ENCODE results near the gene MTCH1. TPM values are rescaled to one million over a fixed set of nuclear protein-coding genes. Genes with fewer than 3 reads are reported as not detected.
A peak's percentile ranks its signal among the peaks of the same experiment; 100 is the strongest.

Gene MTCH1
- total and polyA plus RNA-seq, 8 donors, result 66.8 to 146 (median 87.2) TPM

GRCh38 chr6:36958775-36959554 is 27.0 kb downstream of the MTCH1 start:
- no peak for ATAC-seq

DNA sequence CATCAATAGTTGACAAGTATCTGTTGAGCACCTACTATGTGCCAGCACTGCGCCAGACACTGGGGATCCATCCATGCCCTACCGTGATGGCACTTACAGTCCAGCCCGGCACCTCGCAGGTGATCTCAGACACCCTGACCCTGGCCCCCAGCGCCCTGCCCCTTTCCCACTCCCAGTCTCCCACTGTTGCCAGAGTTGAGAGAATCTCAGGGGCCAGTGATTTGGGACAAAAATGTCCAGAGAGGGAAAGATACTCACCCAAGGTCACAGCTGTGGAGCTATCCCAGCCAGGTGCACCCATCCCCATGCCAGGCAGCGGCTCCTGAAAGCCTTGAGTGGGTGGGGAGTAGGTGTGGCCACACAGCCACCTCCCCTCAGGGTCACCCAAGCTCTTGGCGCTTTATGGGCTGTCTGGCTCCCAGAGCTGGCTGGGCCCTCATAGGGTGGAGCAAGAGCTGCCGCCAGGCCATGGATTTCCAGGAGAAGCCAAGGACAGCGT is 28.2 kb downstream of the MTCH1 start:
- intact Hi-C loops (cut with DNase I), result no loop called here
- WGBS, 2 donors, result 59 to 67% methylated on average over 9 of the region's 9 CpGs
- Histone ChIP-seq H3K9me3 (no peaks in the 10 kb centered on the region), H3K27me3 (no peaks in the 10 kb centered on the region), H3K4me3 (no peak overlapping the region), H3K36me3 (no peaks in the 10 kb centered on the region), H3K27ac (no peak overlapping the region), H3K4me1 (no peaks in the 10 kb centered on the region)
- no peak for FAIRE-seq
- DNase-seq, result peak in 5 of 6 donors; percentile 66 to 86 (median 75)
- ATAC-seq, result peak; percentile 48 to 93 (median 82)
- no peak for TF ChIP-seq CTCF (IDR thresholded peaks at IDR 0.05)

More at GRCh38 chr6:36958775-36959554, 27.0 kb downstream of the MTCH1 start:
- Histone ChIP-seq H3K36me3 (no peaks in the 10 kb centered on the region), H3K4me1 (peaks cover 0 to 5% (median 0%) of the 10 kb centered on the region in 3 donors), H3K4me3 (no peak overlapping the region), H3K27me3 (no peaks in the 10 kb centered on the region), H3K9me3 (no peaks in the 10 kb centered on the region), H3K27ac (no peak overlapping the region)
- 85 to 87% methylated on average over 44 of the region's 44 CpGs for WGBS, 2 donors
- no peak for TF ChIP-seq CTCF (IDR thresholded peaks at IDR 0.05)
- intact Hi-C loops (cut with DNase I), result no loop called here
- DNase-seq (peak in 1 of 6 donors; percentile 69), FAIRE-seq (no peak)

DNA sequence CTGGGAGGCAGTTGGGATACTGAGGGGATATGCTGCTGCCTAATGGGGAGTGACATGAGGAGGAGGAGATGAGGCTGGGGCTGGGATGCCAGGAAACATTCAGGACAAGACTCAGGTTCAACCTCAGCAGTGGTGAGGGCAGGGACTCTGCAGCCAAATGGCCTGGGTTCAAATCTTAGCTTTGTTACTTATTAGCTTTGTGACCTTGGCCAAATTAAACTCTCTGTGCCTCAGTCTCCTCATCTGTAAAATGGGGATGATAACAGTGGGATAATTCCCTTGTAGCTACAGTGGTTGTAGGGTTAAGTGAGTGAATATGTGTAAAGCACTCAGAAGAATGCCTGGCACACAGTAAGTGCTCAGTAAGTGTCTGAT is 29.6 kb downstream of the MTCH1 start:
- H3K4me3 ChIP-seq, result no peak overlapping the region
- no peaks in the 10 kb centered on the region for H3K9me3 ChIP-seq
- H3K27ac ChIP-seq, result no peak overlapping the region
- no peak for DNase-seq
- no peaks in the 10 kb centered on the region for H3K27me3 ChIP-seq
- no peaks in the 10 kb centered on the region for H3K4me1 ChIP-seq
- TF ChIP-seq CTCF (IDR thresholded peaks at IDR 0.05), result no peak
- no peak for FAIRE-seq
- H3K36me3 ChIP-seq, result no peaks in the 10 kb centered on the region
- ATAC-seq, result no peak
- intact Hi-C loops (cut with DNase I), result no loop called here

- ATAC-seq (peak in 2 of 4 donors; percentile 7 to 26), DNase-seq (peak in 1 of 6 donors; percentile 58), FAIRE-seq (no peak)
- intact Hi-C loops (cut with DNase I), result no loop called here
- H3K4me3 ChIP-seq, result no peak overlapping the region
- no peaks in the 10 kb centered on the region for H3K4me1 ChIP-seq
- TF ChIP-seq CTCF (IDR thresholded peaks at IDR 0.05), result no peak
- no peaks in the 10 kb centered on the region for H3K27me3 ChIP-seq
- no peaks in the 10 kb centered on the region for H3K36me3 ChIP-seq
- 77 to 81% methylated on average over 9 of the region's 9 CpGs for WGBS, 2 donors
- H3K9me3 ChIP-seq, result no peaks in the 10 kb centered on the region
- no peak overlapping the region for H3K27ac ChIP-seq
Measured at GRCh38 chr6:36955671-36956445, 30.1 kb downstream of the MTCH1 start.
